ENCODE measurements around the gene SENP7. TPM values are rescaled to one million over a fixed set of nuclear protein-coding genes. Genes with fewer than 3 reads are reported as not detected.

SENP7 gene
- total RNA-seq, 1 experiment from 2014 or later: 12.0 TPM

- no TSS peak for BruUV-seq (replicated peaks)
- H3K9me3 Mint-ChIP-seq (ENCODE audit: low read depth, unreplicated experiment): no peaks in the 10 kb centered on the region
- H3K27ac Mint-ChIP-seq (ENCODE audit: unreplicated experiment): no peak overlapping the region
- no peaks in the 10 kb centered on the region for H3K27me3 Mint-ChIP-seq (ENCODE audit: unreplicated experiment)
- no peaks in the 10 kb centered on the region for H3K36me3 Mint-ChIP-seq (ENCODE audit: insufficient read depth, unreplicated experiment)
- CTCF ChIA-PET: no interaction called here
- no peak overlapping the region for H3K4me3 Mint-ChIP-seq (ENCODE audit: low read depth, unreplicated experiment)
- intact Hi-C loops (cut with micrococcal nuclease; ENCODE audit: unreplicated experiment): no loop called here
- no peak for DNase-seq
- TF ChIP-seq CTCF (IDR thresholded peaks at IDR 0.05; ENCODE audit: unreplicated experiment): no peak
- H3K4me1 Mint-ChIP-seq (ENCODE audit: low read depth, unreplicated experiment): no peaks in the 10 kb centered on the region
These were observed 11.2 kb downstream of the SENP7 start for GRCh38 chr3:101501783-101502182.

DNA sequence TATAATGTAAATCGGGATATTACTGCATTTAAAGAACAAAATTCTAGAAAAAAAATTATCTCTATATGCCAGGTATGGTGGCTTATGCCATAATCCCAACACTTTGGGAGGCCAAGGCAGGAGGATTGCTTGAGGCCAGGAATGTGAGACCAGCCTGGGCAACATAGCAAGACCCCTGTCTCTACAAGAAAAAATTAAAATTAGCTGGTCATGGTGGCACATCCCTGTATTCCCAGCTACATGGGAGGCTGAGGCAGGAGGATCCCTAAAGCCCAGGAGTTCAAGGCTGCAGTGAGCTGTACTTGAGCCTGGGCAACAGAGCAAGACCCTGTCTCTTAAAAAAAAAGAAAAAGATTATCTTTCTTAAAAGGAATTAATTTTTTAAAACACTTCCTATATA is 12.8 kb downstream of the SENP7 start:
- no peak for DNase-seq
- intact Hi-C loops (cut with micrococcal nuclease; ENCODE audit: unreplicated experiment): no loop called here
- CTCF ChIA-PET: no interaction called here
- Mint-ChIP-seq H3K4me1 (ENCODE audit: low read depth, unreplicated experiment) (no peaks in the 10 kb centered on the region), H3K4me3 (ENCODE audit: low read depth, unreplicated experiment) (no peak overlapping the region), H3K9me3 (ENCODE audit: low read depth, unreplicated experiment) (no peaks in the 10 kb centered on the region), H3K27ac (ENCODE audit: unreplicated experiment) (no peak overlapping the region), H3K27me3 (ENCODE audit: unreplicated experiment) (no peaks in the 10 kb centered on the region), H3K36me3 (ENCODE audit: insufficient read depth, unreplicated experiment) (no peaks in the 10 kb centered on the region)
- BruUV-seq (replicated peaks): no TSS peak
- no peak for TF ChIP-seq CTCF (IDR thresholded peaks at IDR 0.05; ENCODE audit: unreplicated experiment)

DNA sequence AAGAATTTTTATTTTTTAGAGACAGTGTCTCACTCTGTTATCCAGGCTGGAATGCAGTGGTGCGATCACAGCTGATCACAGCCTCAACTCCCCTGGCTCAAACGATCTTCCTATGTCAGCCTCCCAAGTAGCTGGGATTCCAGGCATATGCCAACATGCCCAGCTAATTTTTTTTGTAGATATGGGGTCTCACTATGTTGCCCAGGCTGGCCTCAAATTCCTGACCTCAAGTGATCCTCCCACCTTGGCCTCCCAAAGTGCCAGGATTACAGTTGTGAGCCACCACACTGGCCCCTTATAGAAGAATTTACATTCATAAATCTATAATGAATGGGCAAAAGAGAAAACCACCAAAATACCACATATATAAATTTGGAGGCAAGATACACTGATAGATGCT is 15.2 kb downstream of the SENP7 start:
- BruUV-seq (replicated peaks): no TSS peak
- Mint-ChIP-seq H3K4me1 (ENCODE audit: low read depth, unreplicated experiment) (no peaks in the 10 kb centered on the region), H3K9me3 (ENCODE audit: low read depth, unreplicated experiment) (no peaks in the 10 kb centered on the region), H3K4me3 (ENCODE audit: low read depth, unreplicated experiment) (no peak overlapping the region), H3K27me3 (ENCODE audit: unreplicated experiment) (no peaks in the 10 kb centered on the region), H3K36me3 (ENCODE audit: insufficient read depth, unreplicated experiment) (no peaks in the 10 kb centered on the region), H3K27ac (ENCODE audit: unreplicated experiment) (no peak overlapping the region)
- intact Hi-C loops (cut with micrococcal nuclease; ENCODE audit: unreplicated experiment): no loop called here
- DNase-seq: no peak
- CTCF ChIA-PET: no interaction called here
- no peak for TF ChIP-seq CTCF (IDR thresholded peaks at IDR 0.05; ENCODE audit: unreplicated experiment)

GRCh38 chr3:101495552-101495951 is 17.5 kb downstream of the SENP7 start:
- intact Hi-C loops (cut with micrococcal nuclease; ENCODE audit: unreplicated experiment): no loop called here
- CTCF ChIA-PET: no interaction called here

More at GRCh38 chr3:101495552-101495951, 17.5 kb downstream of the SENP7 start:
- Mint-ChIP-seq H3K4me3 (ENCODE audit: low read depth, unreplicated experiment) (no peak overlapping the region), H3K27me3 (ENCODE audit: unreplicated experiment) (no peaks in the 10 kb centered on the region), H3K36me3 (ENCODE audit: insufficient read depth, unreplicated experiment) (no peaks in the 10 kb centered on the region), H3K9me3 (ENCODE audit: low read depth, unreplicated experiment) (no peaks in the 10 kb centered on the region), H3K4me1 (ENCODE audit: low read depth, unreplicated experiment) (no peaks in the 10 kb centered on the region), H3K27ac (ENCODE audit: unreplicated experiment) (no peak overlapping the region)
- DNase-seq: no peak
- TF ChIP-seq CTCF (IDR thresholded peaks at IDR 0.05; ENCODE audit: unreplicated experiment): no peak
- no TSS peak for BruUV-seq (replicated peaks)

All from Calu3 (cell line).